Measurements from ENCODE around the gene DOCK9. TPM values are rescaled to one million over a fixed set of nuclear protein-coding genes. Genes with fewer than 3 reads are reported as not detected.

The DOCK9 gene
- total RNA-seq, 2 donors from 2014 or later = 58.6 to 102 TPM

DNA sequence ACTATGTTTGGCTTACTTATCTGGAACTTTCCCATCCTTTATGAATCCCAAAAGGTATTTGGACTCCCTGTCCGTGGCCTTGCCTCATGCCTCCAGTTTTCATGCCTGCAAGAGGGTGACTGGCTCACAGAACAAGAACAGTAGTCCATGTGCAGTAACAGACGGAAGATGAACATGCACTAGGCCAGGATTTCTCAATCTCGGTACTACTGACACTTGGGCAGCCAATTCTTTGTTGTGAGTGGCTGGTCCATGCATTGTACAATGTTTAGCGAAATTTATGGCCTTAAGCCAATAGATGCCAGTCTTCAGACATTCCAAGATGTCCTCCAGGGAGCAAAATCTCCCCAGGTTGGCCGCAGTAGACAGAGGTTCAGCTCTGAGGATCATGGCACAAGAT, 61.9 kb downstream of the DOCK9 start:
- ATAC-seq (ENCODE audit: insufficient number of reproducible peaks, low FRiP score, low read depth) = no peak
- Histone ChIP-seq H3K27me3 (replicated peaks; ENCODE audit: insufficient read depth) (no peaks in the 10 kb centered on the region), H3K27ac (no peak overlapping the region), H3K36me3 (peaks cover 2% of the 10 kb centered on the region), H3K4me3 (no peak overlapping the region), H3K9me3 (no peaks in the 10 kb centered on the region), H3K4me1 (ENCODE audit: control insufficient read depth in 1 of 2, low read depth in 2 of 2) (no peaks in the 10 kb centered on the region)
- DNase-seq (ENCODE audit: low spot score) = no peak
- TF ChIP-seq, protein P1, sequence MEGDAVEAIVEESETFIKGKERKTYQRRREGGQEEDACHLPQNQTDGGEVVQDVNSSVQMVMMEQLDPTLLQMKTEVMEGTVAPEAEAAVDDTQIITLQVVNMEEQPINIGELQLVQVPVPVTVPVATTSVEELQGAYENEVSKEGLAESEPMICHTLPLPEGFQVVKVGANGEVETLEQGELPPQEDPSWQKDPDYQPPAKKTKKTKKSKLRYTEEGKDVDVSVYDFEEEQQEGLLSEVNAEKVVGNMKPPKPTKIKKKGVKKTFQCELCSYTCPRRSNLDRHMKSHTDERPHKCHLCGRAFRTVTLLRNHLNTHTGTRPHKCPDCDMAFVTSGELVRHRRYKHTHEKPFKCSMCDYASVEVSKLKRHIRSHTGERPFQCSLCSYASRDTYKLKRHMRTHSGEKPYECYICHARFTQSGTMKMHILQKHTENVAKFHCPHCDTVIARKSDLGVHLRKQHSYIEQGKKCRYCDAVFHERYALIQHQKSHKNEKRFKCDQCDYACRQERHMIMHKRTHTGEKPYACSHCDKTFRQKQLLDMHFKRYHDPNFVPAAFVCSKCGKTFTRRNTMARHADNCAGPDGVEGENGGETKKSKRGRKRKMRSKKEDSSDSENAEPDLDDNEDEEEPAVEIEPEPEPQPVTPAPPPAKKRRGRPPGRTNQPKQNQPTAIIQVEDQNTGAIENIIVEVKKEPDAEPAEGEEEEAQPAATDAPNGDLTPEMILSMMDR (IDR thresholded peaks at IDR 0.05) = no peak

DNA sequence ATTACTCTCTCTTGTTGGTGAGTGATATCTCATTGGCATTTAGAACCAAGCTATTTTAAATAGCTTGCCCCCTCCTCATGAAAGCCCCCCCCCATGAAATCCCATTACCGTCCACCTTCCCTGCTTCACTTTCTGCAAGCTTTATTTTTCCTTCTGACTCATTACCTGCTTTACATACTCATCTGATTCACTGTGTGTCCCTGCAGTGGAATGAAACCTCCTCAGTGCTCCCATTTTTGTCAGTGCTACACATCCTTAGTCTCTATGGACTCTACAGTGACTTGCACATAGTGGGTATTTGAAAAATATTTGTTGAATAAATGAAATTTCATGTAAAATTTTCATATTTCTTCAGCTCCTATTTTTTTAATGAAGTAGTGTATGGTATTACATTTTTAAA, 62.3 kb downstream of the DOCK9 start:
- peaks cover 2% of the 10 kb centered on the region for H3K36me3 ChIP-seq
- H3K4me3 ChIP-seq = no peak overlapping the region
- H3K4me1 ChIP-seq (ENCODE audit: control insufficient read depth in 1 of 2, low read depth in 2 of 2) = peaks cover 1 to 4% of the 10 kb centered on the region in 2 donors
- TF ChIP-seq, protein P1 (IDR thresholded peaks at IDR 0.05) = no peak
- ATAC-seq (ENCODE audit: insufficient number of reproducible peaks, low FRiP score, low read depth) (no peak), DNase-seq (ENCODE audit: low spot score) (no peak)
- H3K9me3 ChIP-seq = no peaks in the 10 kb centered on the region
- no peak overlapping the region for H3K27ac ChIP-seq
- no peaks in the 10 kb centered on the region for H3K27me3 ChIP-seq (replicated peaks; ENCODE audit: insufficient read depth)

DNA sequence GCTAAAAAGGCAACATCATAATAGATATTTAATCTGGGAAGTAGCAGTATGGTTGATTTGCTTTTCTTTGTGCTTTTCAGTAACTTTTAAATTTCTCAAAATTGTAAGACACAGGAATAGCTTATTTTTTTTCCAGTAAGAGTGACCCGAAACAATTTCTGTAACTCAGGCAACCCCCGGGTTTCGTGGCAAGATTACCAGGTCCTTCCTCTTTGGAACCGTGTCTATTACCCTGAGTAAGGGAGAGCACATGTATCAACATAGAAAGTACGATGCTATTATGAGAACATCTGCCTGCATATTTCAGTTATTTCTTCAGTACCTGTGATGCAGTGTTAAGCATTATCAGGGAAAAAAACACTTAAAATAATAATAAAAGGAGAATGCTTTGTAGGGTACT, 64.1 kb downstream of the DOCK9 start:
- H3K4me1 ChIP-seq (ENCODE audit: control insufficient read depth in 1 of 2, low read depth in 2 of 2) = peaks cover 9 to 10% of the 10 kb centered on the region in 2 donors
- no peak overlapping the region for H3K4me3 ChIP-seq
- ATAC-seq (ENCODE audit: insufficient number of reproducible peaks, low FRiP score, low read depth) = no peak
- DNase-seq (ENCODE audit: low spot score) = no peak
- H3K27ac ChIP-seq = no peak overlapping the region
- TF ChIP-seq, protein P1 (IDR thresholded peaks at IDR 0.05) = no peak
- H3K27me3 ChIP-seq (replicated peaks; ENCODE audit: insufficient read depth) = no peaks in the 10 kb centered on the region
- peaks cover 2% of the 10 kb centered on the region for H3K36me3 ChIP-seq
- H3K9me3 ChIP-seq = no peaks in the 10 kb centered on the region

DNA sequence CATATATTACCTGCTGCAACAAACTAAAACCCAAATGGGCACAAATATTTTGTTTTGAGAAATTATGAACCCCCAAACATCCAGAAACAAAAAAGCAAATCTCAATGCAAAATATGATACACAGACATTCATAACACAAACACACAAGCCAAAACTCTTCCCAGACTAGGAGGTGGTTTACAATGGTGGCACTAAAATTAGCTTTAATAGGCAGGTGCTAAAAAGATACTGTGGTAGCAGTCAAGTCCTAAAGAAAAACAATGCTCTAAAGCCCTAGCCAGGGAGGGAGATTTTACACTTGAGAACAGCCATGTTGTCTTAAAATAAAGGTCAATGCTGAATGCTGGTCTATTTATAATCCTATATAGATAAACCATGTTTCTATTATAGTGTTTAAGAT, 65.0 kb downstream of the DOCK9 start:
- Histone ChIP-seq H3K36me3 (peaks cover 2% of the 10 kb centered on the region), H3K27ac (no peak overlapping the region), H3K27me3 (replicated peaks; ENCODE audit: insufficient read depth) (no peaks in the 10 kb centered on the region), H3K9me3 (no peaks in the 10 kb centered on the region), H3K4me1 (ENCODE audit: control insufficient read depth in 1 of 2, low read depth in 2 of 2) (peaks cover 9 to 10% of the 10 kb centered on the region in 2 donors), H3K4me3 (no peak overlapping the region)
- no peak for ATAC-seq (ENCODE audit: insufficient number of reproducible peaks, low FRiP score, low read depth)
- DNase-seq (ENCODE audit: low spot score) = no peak
- TF ChIP-seq, protein P1 (IDR thresholded peaks at IDR 0.05) = no peak

DNA sequence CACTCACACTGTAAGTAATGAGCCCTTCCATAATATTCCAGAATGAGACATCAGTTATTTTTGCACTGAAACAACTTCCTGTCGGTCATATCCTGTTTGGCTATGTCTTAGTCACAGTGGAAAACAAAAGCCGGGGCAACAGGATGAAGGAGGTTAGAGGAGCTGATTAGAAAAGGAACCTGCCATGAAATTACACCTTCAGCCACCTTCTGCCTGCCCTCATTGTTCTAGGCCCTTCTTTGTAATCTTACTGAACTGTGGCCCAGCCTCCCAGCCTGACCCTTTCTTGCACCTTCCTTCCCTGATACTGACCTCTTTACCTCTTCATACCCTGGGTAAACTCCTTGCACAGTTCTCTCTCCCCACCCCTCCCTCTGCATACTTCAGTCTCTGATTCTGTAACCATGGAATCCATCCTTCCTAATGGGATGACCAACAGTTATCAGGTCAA, 67.3 kb downstream of the DOCK9 start:
- ATAC-seq (ENCODE audit: insufficient number of reproducible peaks, low FRiP score, low read depth) = peak; percentile 87
- Histone ChIP-seq H3K27me3 (replicated peaks; ENCODE audit: insufficient read depth) (no peaks in the 10 kb centered on the region), H3K4me3 (no peak overlapping the region), H3K27ac (peak overlapping the region in 1 of 2 donors; percentile 58), H3K9me3 (no peaks in the 10 kb centered on the region), H3K36me3 (peaks cover 2% of the 10 kb centered on the region), H3K4me1 (ENCODE audit: control insufficient read depth in 1 of 2, low read depth in 2 of 2) (peaks cover 9 to 10% of the 10 kb centered on the region in 2 donors)
- DNase-seq (ENCODE audit: low spot score) = no peak
- TF ChIP-seq, protein P1 (IDR thresholded peaks at IDR 0.05) = no peak
